Astrocyte (in vitro differentiated cells and primary cell): Measurements from ENCODE around the gene CD300LF. TPM values are rescaled to one million over a fixed set of nuclear protein-coding genes. Genes with fewer than 3 reads are reported as not detected.
A peak's percentile ranks its signal among the peaks of the same experiment; 100 is the strongest.

Source experiments
- DNase-seq: peaks from one replicate; pipeline ENCODE4 v3.0.0-alpha.2; 2010; ENCODE audit warnings: low read depth
- FAIRE-seq: peaks from 2 replicates; lab custom pipeline; 2011; peaks lifted over from hg19 to GRCh38; lab: Jason Lieb, UNC
- H2AFZ ChIP-seq: 2 replicates; pipeline ENCODE4 v1.6.0; 2012; ENCODE audit warnings: low read depth, low read length, inconsistent platforms
- H3K27ac ChIP-seq: 2 replicates; pipeline ENCODE4 v1.5.1; 2011; ENCODE audit warnings: low read depth, low read length, inconsistent platforms
- H3K27me3 ChIP-seq: 2 replicates; pipeline ENCODE4 v1.6.0; 2011; ENCODE audit warnings: low read length, inconsistent platforms; ENCODE audit not compliant: insufficient read depth
- H3K36me3 ChIP-seq: 2 replicates; pipeline ENCODE4 v1.5.1; 2011; ENCODE audit warnings: low read length, inconsistent platforms; ENCODE audit not compliant: insufficient read depth
- H3K4me1 ChIP-seq: 2 replicates; pipeline ENCODE4 v1.5.1; 2011; ENCODE audit warnings: low read length, inconsistent platforms; ENCODE audit not compliant: insufficient read depth
- H3K4me2 ChIP-seq: 2 replicates; pipeline ENCODE4 v1.6.0; 2012; ENCODE audit warnings: low read length, inconsistent platforms
- H3K4me3 ChIP-seq: 2 replicates; pipeline ENCODE4 v1.5.1; 2011; ENCODE audit warnings: low read depth, mild to moderate bottlenecking, low read length, inconsistent platforms; ENCODE audit not compliant: insufficient read depth
- H3K79me2 ChIP-seq: 2 replicates; pipeline ENCODE4 v1.6.0; 2012; ENCODE audit warnings: mild to moderate bottlenecking, low read length, inconsistent platforms; ENCODE audit not compliant: insufficient read depth
- H3K9ac ChIP-seq: 2 replicates; pipeline ENCODE4 v1.6.0; 2012; ENCODE audit warnings: mild to moderate bottlenecking, low read length, inconsistent platforms
- H3K9me3 ChIP-seq: 2 replicates; pipeline ENCODE4 v1.5.1; 2012; ENCODE audit warnings: low read depth, mild to moderate bottlenecking, low read length, inconsistent platforms; ENCODE audit not compliant: insufficient read depth
- H4K20me1 ChIP-seq: 2 replicates; pipeline ENCODE4 v1.6.0; 2012; ENCODE audit warnings: low read length, inconsistent platforms; ENCODE audit not compliant: insufficient read depth
- H3K27ac Mint-ChIP-seq: one replicate; pipeline ENCODE4 v1.8.0; 2021; ENCODE audit warnings: mild to moderate bottlenecking, mixed read lengths; ENCODE audit not compliant: unreplicated experiment
- H3K27me3 Mint-ChIP-seq: one replicate; pipeline ENCODE4 v1.8.0; 2021; ENCODE audit warnings: low read depth, mixed read lengths; ENCODE audit not compliant: unreplicated experiment
- H3K36me3 Mint-ChIP-seq: one replicate; pipeline ENCODE4 v1.8.0; 2021; ENCODE audit warnings: low read depth, mixed read lengths; ENCODE audit not compliant: unreplicated experiment
- H3K4me1 Mint-ChIP-seq: one replicate; pipeline ENCODE4 v1.8.0; 2021; ENCODE audit warnings: low read depth, mixed read lengths; ENCODE audit not compliant: unreplicated experiment
- H3K4me3 Mint-ChIP-seq: one replicate; pipeline ENCODE4 v1.8.0; 2021; ENCODE audit warnings: mild to moderate bottlenecking, moderate library complexity, mixed read lengths; ENCODE audit not compliant: unreplicated experiment
- H3K9me3 Mint-ChIP-seq: one replicate; pipeline ENCODE4 v1.8.0; 2021; ENCODE audit warnings: mild to moderate bottlenecking, mixed read lengths; ENCODE audit not compliant: unreplicated experiment
- CTCF ChIP-seq: IDR thresholded peaks from 2 replicates; pipeline ENCODE4 v1.5.1; 2011; ENCODE audit warnings: low read depth, mild to moderate bottlenecking, inconsistent platforms, low read length, moderate library complexity; ENCODE audit not compliant: insufficient read depth
- EZH2 ChIP-seq: IDR thresholded peaks from 2 replicates; pipeline ENCODE4 v1.6.1; 2012; ENCODE audit warnings: mild to moderate bottlenecking, low read length, inconsistent platforms; ENCODE audit not compliant: insufficient read depth
- total RNA-seq: library from RNA; stranded (reverse); gene quantifications from 2 replicates; pipeline ENCODE4 v1.2.1, GENCODE V29; 2021

The CD300LF gene
- total RNA-seq, 1 donor from 2014 or later, result not detected

- no peaks in the 10 kb centered on the region for H3K36me3 ChIP-seq
- Mint-ChIP-seq H3K36me3 (no peaks in the 10 kb centered on the region), H3K4me1 (no peaks in the 10 kb centered on the region), H3K27me3 (peaks cover 41% of the 10 kb centered on the region), H3K9me3 (peaks cover 3% of the 10 kb centered on the region), H3K27ac (peak within 1 kb of the TSS; percentile 34), H3K4me3 (peak within 1 kb of the TSS; percentile 34)
- DNase-seq (no peak), FAIRE-seq (no peak)
- no peak within 1 kb of the TSS for H3K4me3 ChIP-seq
- TF ChIP-seq CTCF (no peak), EZH2 (no peak)
- H3K27ac ChIP-seq, result no peak within 1 kb of the TSS
- peaks cover 9% of the 10 kb centered on the region for H3K4me1 ChIP-seq
- H3K9ac ChIP-seq, result no peak within 1 kb of the TSS
- no peaks in the 10 kb centered on the region for H3K79me2 ChIP-seq
- peak within 1 kb of the TSS; percentile 11 for H2AFZ ChIP-seq
- H3K27me3 ChIP-seq, result peaks cover 44% of the 10 kb centered on the region
- H3K9me3 ChIP-seq, result no peaks in the 10 kb centered on the region
- no peaks in the 10 kb centered on the region for H4K20me1 ChIP-seq
- H3K4me2 ChIP-seq, result peak within 1 kb of the TSS; percentile 41
These were observed 24.0 kb upstream of the CD300LF start, which contains the start of gene RAB37 for GRCh38 chr17:74736513-74737298. TSS of gene RAB37 (plus strand) at chr17:74737256. CDS start at chr17:74737273, 17 bp downstream.

DNA sequence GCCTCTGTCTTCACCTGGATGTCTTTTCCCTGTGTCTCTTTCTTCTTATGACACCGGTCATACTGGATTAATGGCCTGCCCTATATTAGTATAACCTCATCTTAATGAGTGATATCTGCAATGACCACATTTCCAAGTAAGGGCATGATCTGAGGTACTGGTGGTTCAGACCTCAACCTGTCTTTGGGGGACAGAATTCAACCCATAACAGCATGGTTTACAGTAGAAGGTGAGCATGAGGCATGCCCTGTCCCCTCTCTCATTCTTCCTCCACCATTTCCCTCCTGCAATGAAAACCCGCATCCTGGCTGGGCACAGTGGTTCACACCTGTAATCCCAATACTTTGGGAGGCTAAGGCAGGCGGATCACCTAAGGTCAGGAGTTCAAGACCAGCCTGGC, 21.5 kb upstream of the CD300LF start:
- Mint-ChIP-seq H3K36me3 (no peaks in the 10 kb centered on the region), H3K27ac (no peak overlapping the region), H3K27me3 (peaks cover 34% of the 10 kb centered on the region), H3K4me1 (no peaks in the 10 kb centered on the region), H3K4me3 (no peak overlapping the region), H3K9me3 (peaks cover 3% of the 10 kb centered on the region)
- Histone ChIP-seq H4K20me1 (no peaks in the 10 kb centered on the region), H3K4me3 (no peak overlapping the region), H3K4me2 (no peak overlapping the region), H3K9ac (no peak overlapping the region), H3K36me3 (no peaks in the 10 kb centered on the region), H2AFZ (no peak overlapping the region), H3K27me3 (peaks cover 44% of the 10 kb centered on the region), H3K9me3 (peaks cover 1% of the 10 kb centered on the region), H3K79me2 (no peaks in the 10 kb centered on the region), H3K27ac (no peak overlapping the region), H3K4me1 (peaks cover 9% of the 10 kb centered on the region)
- no peak for TF ChIP-seq EZH2
- TF ChIP-seq CTCF, result no peak
- DNase-seq, result no peak
- no peak for FAIRE-seq
